KOPT-K1 (cell line): Measurements from ENCODE around the gene ZNF615.
"Not testable (repeated sequence)": the region's sequence is repeated elsewhere in the genome, so short reads cannot be mapped to it uniquely, and the experiment has no call there.

Experiments
- H3K27ac ChIP-seq: fragments of 200-600 bp; sonication (generic); 2 replicates; pipeline ENCODE4 v1.5.1; 2016; ENCODE audit warnings: antibody characterized with exemption, mild to moderate bottlenecking, low read depth, low read length; ENCODE audit not compliant: poor library complexity, severe bottlenecking
- H3K36me3 ChIP-seq: fragments of 200-600 bp; sonication (generic); 2 replicates; pipeline ENCODE4 v1.5.1; 2017; ENCODE audit warnings: antibody characterized with exemption, mild to moderate bottlenecking, low read length, moderate library complexity; ENCODE audit not compliant: insufficient read depth
- H3K9me3 ChIP-seq: fragments of 200-600 bp; sonication (generic); 2 replicates; pipeline ENCODE4 v1.5.1; 2017; ENCODE audit warnings: antibody characterized with exemption, low read length, mild to moderate bottlenecking; ENCODE audit not compliant: insufficient read depth, poor library complexity, severe bottlenecking

ZNF615 gene

DNA sequence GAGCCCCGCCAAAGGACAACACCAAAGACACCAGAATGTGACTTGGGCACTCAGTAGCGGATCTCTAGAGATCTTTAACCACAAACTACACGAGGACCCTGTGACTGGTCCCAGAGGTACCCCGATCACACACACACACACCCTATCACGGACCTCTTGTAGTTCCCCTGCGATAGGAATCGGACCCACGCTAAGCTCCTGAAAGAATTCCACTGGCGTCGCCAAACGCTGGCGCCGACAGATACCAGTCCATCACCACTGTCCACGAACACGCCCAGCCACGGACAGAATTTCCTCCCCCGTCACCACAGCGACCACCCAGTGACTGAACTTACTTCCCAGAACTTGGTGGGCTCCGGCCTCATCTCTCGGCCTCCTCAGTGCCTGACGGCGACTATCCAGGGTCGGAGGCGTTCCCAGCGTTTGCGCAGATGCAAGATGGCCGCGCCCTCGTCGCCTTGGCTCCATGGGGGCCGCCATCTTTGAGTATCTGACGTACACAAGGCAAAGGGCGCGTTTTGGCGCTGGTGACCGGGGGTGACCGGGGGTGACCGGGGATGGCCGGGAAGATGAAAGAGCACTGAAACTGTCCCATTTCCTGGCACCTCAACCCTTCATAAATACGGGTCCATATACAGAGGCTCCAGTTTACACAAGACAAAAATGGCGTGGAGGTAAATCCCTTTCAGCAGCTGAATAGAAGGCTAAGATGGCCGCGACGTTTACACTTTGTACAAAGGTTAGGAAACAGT, at the start of gene ZNF615:
Gene ZNF615 (minus strand): TSS at position 406 of the 752 bp plus-strand sequence. CDS start 4,500 bp downstream, outside the sequence.
- H3K27ac ChIP-seq, result peak within 1 kb of the TSS; percentile 90

DNA sequence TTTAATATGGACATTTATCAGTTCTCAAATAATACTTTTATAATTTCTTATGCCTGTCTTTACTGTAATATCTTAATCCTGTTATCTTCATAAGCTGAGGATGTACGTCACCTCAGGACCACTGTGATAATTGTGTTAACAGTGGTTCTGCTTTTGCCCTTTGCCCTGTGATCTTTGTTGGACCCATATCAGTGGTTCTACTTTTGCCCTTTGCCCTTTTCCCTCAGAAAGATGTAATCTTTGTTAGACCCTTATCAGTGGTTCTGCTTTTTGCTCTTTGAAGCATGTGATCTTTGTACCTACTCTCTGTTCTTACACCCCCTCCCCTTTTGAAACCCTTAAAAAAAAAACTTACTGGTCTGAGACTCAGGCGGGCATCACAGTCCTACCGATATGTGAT, 48.5 kb upstream of the ZNF615 start:
- peaks cover 67% of the 10 kb centered on the region for H3K9me3 ChIP-seq
- not testable (repeated sequence) for H3K36me3 ChIP-seq, H3K27ac ChIP-seq

More for the DNA sequence above, at the start of gene ZNF615:
- H3K9me3 ChIP-seq, result peaks cover 76% of the 10 kb centered on the region
- H3K36me3 ChIP-seq, result peaks cover 28% of the 10 kb centered on the region

DNA sequence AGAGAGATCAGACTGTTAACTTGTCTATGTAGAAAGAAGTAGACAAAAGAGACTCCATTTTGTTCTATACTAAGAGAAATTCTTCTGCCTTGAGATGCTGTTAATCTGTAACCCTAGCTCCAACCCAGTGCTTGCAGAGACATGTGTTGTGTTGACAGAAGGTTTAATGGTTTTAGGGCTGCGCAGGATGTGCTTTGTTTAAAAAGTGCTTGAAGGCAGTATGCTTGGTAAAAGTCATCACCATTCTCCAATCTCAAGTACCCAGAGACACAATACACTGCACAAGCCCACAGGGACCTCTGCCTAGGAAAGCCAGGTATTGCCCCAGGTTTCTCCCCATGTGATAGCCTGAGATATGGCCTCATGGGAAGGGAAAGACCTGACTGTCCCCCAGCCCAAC, 43.7 kb upstream of the ZNF615 start:
- not testable (repeated sequence) for H3K27ac ChIP-seq
- peaks cover 40% of the 10 kb centered on the region for H3K9me3 ChIP-seq

DNA sequence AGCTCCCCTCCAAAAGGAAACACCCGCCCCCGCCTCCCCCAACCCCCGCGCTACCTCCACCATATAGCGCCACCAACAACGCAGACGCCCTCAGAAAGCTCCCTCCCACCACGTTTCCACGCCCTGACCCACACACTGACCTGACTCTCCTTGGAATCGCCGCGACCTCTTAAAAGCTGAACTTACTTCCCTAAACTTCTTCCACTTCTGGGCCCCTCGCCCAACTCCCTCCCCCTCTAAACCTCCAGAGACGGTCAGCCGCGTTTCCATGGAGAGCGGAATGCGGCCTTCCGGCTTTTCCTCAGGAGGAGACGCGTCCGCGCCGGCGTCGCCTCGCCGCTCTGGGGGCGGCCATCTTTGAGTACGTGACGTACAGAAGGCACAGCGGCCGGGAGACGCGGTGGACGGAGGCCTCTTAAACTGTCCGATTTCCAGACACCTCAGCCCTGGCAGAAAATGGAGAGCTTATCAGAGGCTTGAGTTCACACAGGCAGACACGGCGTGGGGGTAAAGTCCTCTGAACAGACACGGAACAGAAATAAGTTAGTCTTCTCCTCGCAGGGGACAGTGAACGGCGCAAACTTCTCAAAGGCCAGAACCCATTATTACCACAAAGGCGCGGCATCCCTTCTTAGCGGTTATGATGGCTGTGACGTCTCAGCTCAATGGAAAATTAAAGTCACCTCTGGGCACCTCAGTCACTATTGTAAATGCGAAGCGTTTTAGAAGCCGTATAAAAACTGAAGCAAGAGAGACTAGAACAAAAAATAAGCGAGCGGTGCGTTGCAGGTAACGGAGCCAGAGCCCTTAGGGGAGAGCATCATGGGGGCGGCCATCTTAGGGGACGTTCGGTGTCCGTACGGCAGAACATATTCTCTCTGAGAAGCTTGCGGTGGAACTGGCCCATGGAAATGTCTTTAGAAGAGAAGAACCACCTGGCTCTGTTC, 40.8 kb upstream of the ZNF615 start, which contains the start of gene ZNF432:
Gene ZNF432 (minus strand): TSS at position 284 of the 947 bp plus-strand sequence. CDS start 1,970 bp downstream, outside the sequence.
- Histone ChIP-seq H3K36me3 (peaks cover 33% of the 10 kb centered on the region), H3K9me3 (peaks cover 55% of the 10 kb centered on the region), H3K27ac (peak within 1 kb of the TSS; percentile 88)

More for the DNA sequence above, 43.7 kb upstream of the ZNF615 start:
- H3K36me3 ChIP-seq, result not testable (repeated sequence)

GRCh38 chr19:52039169-52039568, 31.2 kb upstream of the ZNF615 start:
- Histone ChIP-seq H3K9me3 (peaks cover 91% of the 10 kb centered on the region), H3K27ac (no peak overlapping the region), H3K36me3 (peaks cover 91% of the 10 kb centered on the region)

DNA sequence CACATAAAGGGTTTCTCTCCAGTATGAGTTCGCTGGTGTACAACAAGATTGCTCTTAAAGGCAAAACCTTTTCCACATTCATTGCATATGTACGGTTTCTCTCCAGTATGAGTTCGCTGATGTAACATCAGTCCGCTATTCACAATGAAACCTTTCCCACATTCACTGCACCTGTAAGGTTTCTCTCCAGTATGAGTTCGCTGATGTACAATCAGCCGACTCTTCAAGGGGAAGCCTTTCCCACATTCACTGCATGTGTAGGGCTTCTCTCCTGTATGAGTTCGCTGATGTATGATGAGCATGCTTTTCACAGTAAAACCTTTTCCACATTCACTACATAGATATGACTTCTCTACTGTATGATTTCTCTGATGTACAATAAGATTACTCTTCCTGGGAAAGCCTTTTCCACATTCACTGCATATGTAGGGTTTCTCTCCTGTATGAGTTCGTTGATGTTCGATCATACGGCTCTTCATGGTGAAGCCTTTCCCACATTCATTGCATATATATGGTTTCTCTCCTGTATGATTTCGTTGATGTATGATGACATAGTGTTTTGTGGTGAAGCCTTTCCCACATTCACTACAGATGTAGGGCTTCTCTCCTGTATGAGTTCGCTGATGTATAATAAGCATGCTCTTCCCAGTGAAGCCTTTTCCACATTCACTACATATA, 26.2 kb upstream of the ZNF615 start:
- H3K27ac ChIP-seq, result no peak overlapping the region
- peaks cover 96% of the 10 kb centered on the region for H3K9me3 ChIP-seq
- H3K36me3 ChIP-seq, result peaks cover 72% of the 10 kb centered on the region

- Histone ChIP-seq H3K36me3 (peaks cover 45% of the 10 kb centered on the region), H3K27ac (peak overlapping the region; percentile 82), H3K9me3 (peaks cover 78% of the 10 kb centered on the region)
These were observed 20.7 kb upstream of the ZNF615 start for GRCh38 chr19:52028780-52029123.

- Histone ChIP-seq H3K36me3 (peaks cover 45% of the 10 kb centered on the region), H3K9me3 (peaks cover 78% of the 10 kb centered on the region), H3K27ac (peak within 1 kb of the TSS; percentile 82)
These were observed 20.2 kb upstream of the ZNF615 start, which contains the start of gene ZNF614 for GRCh38 chr19:52028027-52028779. TSS of gene ZNF614 (minus strand) at chr19:52028379. CDS start at chr19:52025745, 2,634 bp downstream.

GRCh38 chr19:52026255-52026990, 18.4 kb upstream of the ZNF615 start:
- Histone ChIP-seq H3K36me3 (peaks cover 54% of the 10 kb centered on the region), H3K9me3 (peaks cover 76% of the 10 kb centered on the region)
- H3K27ac ChIP-seq, result not testable (repeated sequence)

DNA sequence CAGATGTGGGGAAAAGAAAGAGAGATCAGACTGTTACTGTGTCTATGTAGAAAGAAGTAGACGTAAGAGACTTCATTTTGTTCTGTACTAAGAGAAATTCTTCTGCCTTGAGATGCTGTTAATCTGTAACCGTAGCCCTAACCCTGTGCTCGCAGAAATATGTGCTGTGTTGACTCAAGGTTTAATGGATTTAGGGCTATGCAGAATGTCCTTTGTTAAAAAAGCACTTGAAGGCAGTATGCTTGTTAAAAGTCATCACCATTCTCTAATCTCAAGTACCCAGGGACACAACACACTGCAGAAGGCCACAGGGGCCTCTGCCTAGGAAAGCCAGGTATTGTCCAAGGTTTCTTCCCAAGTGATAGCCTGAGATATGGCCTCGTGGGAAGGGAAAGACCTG, 16.5 kb upstream of the ZNF615 start:
- H3K27ac ChIP-seq, result not testable (repeated sequence)
- Histone ChIP-seq H3K9me3 (peaks cover 77% of the 10 kb centered on the region), H3K36me3 (peaks cover 69% of the 10 kb centered on the region)

DNA sequence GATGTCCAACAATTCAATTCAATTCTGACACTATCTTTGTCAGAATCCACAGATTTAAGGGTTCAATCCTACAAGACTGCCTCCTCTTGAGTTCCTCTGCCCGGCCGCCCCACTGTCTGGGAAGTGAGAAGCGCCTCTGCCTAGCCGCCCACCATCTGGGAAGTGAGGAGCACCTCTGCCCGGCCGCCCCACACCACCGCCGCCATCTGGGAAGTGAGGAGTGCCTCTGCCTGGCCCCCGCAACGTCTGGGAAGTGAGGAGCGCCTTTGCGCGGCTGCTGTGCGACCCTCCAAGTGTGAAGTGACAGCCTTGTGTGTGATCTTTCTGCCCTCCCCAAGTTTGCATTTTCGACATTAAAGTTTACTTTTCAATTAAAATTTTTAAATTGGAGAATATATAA, 14.2 kb upstream of the ZNF615 start:
- Histone ChIP-seq H3K36me3 (peaks cover 92% of the 10 kb centered on the region), H3K27ac (no peak overlapping the region), H3K9me3 (peaks cover 97% of the 10 kb centered on the region)

- H3K27ac ChIP-seq, result no peak overlapping the region
- H3K36me3 ChIP-seq, result peaks cover 98% of the 10 kb centered on the region
- peaks cover 97% of the 10 kb centered on the region for H3K9me3 ChIP-seq
These were observed 12.5 kb upstream of the ZNF615 start for GRCh38 chr19:52020506-52020905.

DNA sequence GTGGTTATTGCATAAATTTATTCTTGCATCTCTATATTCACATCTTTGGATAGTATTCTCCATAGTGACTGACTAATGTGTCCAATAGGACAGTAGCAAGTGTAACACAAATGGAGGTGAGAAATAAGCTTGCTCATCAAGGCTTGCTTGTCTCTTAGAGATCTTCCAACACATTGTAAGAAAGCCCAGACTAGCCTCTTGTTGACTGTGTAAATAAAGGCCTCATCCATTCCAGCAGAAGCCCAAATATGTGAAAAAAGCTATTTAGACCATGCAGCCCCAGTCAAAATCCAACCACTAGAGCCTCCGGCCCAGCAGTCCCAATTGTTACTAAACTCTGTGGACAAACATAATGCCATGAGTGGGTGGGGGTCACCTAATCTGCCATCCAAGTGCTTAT, 2.7 kb upstream of the ZNF615 start:
- Histone ChIP-seq H3K27ac (no peak overlapping the region), H3K36me3 (peaks cover 39% of the 10 kb centered on the region), H3K9me3 (peaks cover 76% of the 10 kb centered on the region)

DNA sequence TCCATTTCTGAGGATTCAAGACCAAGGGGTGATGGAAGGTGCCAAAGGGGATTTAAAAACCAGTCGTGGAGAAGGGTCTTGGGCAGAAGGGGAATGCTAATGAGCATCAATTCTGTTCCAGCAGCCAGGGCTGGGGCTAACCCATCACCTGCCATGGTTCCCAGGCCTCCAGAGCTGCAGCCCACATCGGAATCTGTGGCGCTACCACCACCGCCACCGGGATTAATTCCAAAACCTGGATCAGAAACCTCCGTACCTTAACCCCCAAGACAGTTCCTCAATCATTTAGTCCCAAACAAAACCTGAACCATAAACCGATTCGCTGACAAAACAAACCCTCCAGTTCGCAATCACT, 583 bp downstream of the ZNF615 start:
- peaks cover 25% of the 10 kb centered on the region for H3K36me3 ChIP-seq
- H3K9me3 ChIP-seq, result peaks cover 76% of the 10 kb centered on the region
- peak overlapping the region; percentile 90 for H3K27ac ChIP-seq
